OCI-M1 (cell line): Measurements from ENCODE around the gene PDCD11.
"Not testable (repeated sequence)": the region's sequence is repeated elsewhere in the genome, so short reads cannot be mapped to it uniquely, and the experiment has no call there.

Experiments
- DNase-seq: peaks from one replicate; lab custom pipeline; 2025; lab: John Stamatoyannopoulos, UW

PDCD11 gene, protein sequence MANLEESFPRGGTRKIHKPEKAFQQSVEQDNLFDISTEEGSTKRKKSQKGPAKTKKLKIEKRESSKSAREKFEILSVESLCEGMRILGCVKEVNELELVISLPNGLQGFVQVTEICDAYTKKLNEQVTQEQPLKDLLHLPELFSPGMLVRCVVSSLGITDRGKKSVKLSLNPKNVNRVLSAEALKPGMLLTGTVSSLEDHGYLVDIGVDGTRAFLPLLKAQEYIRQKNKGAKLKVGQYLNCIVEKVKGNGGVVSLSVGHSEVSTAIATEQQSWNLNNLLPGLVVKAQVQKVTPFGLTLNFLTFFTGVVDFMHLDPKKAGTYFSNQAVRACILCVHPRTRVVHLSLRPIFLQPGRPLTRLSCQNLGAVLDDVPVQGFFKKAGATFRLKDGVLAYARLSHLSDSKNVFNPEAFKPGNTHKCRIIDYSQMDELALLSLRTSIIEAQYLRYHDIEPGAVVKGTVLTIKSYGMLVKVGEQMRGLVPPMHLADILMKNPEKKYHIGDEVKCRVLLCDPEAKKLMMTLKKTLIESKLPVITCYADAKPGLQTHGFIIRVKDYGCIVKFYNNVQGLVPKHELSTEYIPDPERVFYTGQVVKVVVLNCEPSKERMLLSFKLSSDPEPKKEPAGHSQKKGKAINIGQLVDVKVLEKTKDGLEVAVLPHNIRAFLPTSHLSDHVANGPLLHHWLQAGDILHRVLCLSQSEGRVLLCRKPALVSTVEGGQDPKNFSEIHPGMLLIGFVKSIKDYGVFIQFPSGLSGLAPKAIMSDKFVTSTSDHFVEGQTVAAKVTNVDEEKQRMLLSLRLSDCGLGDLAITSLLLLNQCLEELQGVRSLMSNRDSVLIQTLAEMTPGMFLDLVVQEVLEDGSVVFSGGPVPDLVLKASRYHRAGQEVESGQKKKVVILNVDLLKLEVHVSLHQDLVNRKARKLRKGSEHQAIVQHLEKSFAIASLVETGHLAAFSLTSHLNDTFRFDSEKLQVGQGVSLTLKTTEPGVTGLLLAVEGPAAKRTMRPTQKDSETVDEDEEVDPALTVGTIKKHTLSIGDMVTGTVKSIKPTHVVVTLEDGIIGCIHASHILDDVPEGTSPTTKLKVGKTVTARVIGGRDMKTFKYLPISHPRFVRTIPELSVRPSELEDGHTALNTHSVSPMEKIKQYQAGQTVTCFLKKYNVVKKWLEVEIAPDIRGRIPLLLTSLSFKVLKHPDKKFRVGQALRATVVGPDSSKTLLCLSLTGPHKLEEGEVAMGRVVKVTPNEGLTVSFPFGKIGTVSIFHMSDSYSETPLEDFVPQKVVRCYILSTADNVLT (N-terminal part only)

GRCh38 chr10:103396067-103396788, at the start of gene PDCD11, which contains the start of gene ATP5MK:
Gene PDCD11 (plus strand): TSS chr10:103396626. CDS start chr10:103398427, 1,801 bp downstream.
Gene ATP5MK (minus strand): TSS chr10:103396475. CDS start chr10:103392457, 4,018 bp downstream.
- peak; percentile 99 for DNase-seq

DNA sequence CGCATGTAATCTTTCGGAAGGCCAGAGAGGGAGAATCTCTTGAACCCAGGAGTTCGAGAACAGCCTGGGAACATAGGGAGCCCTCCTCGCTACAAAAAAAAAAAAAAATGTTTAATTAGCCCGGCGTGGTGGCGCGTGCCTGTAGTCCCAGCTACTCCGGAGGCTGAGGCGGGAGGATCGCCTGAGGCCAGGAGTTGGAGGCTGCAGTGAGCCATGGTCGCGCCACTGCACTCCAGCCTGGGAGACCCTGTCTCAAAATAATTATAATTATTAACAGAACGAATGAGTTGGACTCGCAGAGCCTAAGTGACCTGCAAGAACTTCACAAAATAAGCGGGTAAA, 46.3 kb upstream of the PDCD11 start:
- no peak for DNase-seq

DNA sequence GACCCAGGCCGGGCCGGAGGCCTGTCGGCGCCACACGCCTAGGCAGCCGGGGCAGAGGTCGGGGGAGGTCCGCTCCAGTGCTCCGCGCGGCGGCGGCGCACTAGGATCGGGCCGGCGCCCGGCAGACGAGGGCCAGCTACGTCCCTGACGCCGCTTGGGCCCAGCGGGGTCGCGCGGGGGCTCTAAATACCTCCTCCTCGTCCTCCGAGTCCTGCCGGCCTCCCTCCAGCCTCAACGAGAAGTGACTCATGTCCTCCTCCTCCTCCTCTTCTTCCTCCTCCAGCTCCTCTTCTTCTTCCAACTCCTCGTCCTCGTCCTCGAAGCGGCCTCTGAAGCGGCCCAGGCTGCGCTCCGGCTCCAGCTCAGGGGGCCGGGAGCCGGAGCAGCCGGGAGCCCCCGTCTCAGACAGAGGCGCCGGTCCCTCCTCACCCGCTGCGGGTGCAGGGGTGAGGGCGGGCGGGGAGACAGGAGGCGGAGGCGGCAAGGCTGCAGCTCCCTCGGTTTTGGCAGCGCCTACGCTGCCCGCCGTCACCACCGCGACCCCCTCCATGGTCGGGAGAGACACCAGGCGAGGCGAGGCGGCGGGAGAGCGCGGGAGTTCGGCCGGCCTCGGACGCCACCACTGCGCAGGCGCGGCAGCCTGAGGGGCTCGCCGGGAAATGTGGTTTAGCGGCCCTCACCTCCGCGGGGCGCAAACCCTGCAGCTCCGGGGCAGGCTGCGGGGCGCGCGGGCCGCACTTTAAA, 45.7 kb upstream of the PDCD11 start, which contains the start of gene PCGF6:
Gene PCGF6 (minus strand): TSS at position 624 of the 744 bp plus-strand sequence. CDS start 74 bp downstream, at position 550.
- peak; percentile 93 for DNase-seq

DNA sequence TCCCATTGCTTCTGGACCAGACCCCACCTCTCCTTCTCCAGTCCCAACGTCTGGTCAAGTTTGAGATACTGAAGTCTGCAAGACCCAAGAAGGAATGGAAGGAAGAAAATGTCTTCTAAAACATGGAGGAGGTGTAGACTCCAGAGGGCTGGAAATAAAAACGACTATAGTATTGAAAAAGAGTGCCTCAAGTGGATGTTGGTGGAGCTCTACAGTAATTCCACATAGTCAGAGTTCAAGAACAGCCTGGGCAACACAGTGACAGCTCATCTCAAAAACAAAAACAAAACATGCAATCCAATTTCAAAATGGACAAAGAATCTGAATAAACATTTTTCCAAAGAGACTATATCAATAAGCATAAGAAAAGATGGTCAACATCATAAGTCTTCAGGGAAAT, 43.1 kb upstream of the PDCD11 start:
- DNase-seq, result peak; percentile 56

- DNase-seq, result not testable (repeated sequence)
These were observed 41.9 kb upstream of the PDCD11 start for GRCh38 chr10:103354567-103354966.

DNA sequence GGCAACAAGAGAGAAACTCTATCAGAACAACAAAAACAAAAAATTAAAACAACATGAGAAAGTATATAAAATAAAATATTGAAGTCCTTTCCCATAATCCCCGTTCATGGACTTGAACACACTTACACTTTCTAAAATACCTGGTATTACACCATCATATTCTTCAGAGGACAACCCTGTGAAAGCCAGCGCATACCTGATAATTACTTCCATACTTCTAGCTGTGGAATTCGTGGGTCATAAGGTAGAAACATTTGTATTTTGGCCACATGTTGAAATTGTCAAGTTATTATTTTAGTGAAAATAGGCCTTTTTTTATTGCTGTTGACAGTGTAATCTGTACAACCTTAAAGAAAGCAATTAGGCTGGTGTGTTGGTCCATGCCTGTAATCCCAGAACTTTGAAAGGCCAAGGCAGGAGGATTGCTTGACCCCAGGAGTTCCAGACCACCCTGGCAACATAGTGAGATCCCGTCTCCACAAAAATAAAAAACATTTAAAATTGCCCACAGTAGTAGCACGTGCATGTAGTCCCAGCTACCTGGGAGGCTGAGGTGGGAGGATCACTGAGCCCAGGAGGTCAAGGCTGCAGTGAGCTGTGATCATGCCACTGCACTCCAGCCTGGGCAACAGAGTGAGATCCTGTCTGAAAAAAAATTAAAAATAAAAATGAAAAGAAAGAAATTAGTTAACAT, 40.4 kb upstream of the PDCD11 start:
- DNase-seq, result no peak

- not testable (repeated sequence) for DNase-seq
These were observed 36.9 kb upstream of the PDCD11 start for GRCh38 chr10:103359493-103359892.

GRCh38 chr10:103360791-103361190, 35.6 kb upstream of the PDCD11 start:
- DNase-seq, result not testable (repeated sequence)

- no peak for DNase-seq
These were observed 29.0 kb upstream of the PDCD11 start for GRCh38 chr10:103367379-103367781.

DNA sequence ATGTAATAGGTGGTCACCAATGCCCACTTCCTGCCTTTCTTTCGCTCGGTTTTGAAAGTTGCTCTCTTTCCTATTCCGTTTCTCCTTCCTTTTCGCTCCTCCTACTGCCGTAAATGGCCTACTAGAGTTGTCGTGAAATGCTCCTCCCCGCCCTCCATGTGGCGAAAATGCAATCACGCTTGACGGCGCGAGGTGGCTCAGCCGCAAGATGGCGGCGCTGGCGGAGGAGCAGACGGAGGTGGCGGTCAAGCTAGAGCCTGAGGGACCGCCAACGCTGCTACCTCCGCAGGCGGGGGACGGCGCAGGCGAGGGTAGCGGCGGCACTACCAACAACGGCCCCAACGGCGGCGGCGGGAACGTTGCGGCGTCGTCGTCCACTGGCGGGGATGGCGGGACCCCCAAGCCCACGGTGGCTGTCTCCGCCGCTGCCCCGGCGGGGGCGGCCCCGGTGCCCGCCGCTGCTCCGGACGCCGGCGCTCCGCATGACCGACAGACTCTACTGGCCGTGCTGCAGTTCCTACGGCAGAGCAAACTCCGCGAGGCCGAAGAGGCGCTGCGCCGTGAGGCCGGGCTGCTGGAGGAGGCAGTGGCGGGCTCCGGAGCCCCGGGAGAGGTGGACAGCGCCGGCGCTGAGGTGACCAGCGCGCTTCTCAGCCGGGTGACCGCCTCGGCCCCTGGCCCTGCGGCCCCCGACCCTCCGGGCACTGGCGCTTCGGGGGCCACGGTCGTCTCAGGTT, 28.5 kb upstream of the PDCD11 start, which contains the start of gene TAF5:
Gene TAF5 (plus strand): TSS at position 195 of the 737 bp plus-strand sequence. CDS start 14 bp downstream, at position 209.
- DNase-seq, result peak; percentile 98

DNA sequence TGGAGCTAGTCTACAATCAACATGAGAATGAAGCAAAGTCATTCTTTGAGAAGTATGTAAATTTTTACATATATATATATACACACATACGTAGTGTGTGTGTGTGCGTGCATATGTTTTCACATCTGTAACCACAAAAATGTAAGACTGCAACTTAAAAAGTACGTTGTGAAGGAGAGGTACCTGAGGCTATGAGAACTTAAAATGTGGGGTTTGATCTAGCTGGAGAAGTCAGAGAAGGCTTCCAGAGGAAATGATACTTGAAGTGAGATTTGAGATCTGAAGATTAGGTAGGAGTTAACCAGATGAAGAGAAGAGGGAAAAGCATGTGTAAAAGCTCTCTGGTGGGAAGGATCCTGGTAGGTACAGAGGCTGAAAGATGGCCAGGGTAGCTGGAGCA, 22.9 kb upstream of the PDCD11 start:
- DNase-seq, result no peak

GRCh38 chr10:103374263-103374662, 22.2 kb upstream of the PDCD11 start:
- no peak for DNase-seq

- no peak for DNase-seq
These were observed 13.7 kb upstream of the PDCD11 start for GRCh38 chr10:103382769-103383168.

- DNase-seq, result peak; percentile 94
These were observed 2.2 kb upstream of the PDCD11 start for GRCh38 chr10:103394180-103394579.

- peak; percentile 60 for DNase-seq
These were observed 716 bp upstream of the PDCD11 start for GRCh38 chr10:103395754-103396066.

GRCh38 chr10:103396789-103397087, 312 bp downstream of the PDCD11 start:
- no peak for DNase-seq

DNA sequence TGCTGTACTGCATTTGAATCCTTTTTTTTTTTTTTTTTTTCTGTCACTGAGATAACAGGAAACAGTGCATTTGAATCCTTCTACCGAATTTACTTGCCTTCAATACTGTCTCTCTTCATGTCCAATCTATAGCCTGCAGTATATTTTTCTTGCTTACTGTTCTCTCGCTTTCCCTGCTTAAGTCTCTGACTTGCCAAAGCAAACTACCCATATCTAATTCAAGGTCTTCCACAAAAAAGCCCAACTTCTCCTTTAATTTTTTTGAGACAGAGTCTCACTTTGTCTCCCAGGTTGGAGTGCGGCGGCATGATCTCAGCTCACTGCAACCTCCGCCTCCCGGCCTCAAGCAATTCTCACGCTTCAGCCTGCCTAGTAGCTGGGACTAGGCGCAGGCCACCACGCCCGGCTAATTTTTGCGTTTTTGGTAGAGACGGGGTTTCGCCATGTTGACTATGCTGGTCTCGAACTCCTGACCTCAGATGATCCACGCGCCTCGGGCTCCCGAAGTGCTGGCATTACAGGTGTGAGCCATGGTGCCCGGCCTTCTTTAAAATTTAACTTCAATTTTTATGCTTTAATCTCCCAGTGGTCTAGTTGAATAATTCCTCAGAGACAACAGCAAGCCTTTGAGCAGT, 882 bp downstream of the PDCD11 start:
- peak; percentile 35 for DNase-seq

- DNase-seq, result no peak
These were observed 17.1 kb downstream of the PDCD11 start for GRCh38 chr10:103413564-103413963.

DNA sequence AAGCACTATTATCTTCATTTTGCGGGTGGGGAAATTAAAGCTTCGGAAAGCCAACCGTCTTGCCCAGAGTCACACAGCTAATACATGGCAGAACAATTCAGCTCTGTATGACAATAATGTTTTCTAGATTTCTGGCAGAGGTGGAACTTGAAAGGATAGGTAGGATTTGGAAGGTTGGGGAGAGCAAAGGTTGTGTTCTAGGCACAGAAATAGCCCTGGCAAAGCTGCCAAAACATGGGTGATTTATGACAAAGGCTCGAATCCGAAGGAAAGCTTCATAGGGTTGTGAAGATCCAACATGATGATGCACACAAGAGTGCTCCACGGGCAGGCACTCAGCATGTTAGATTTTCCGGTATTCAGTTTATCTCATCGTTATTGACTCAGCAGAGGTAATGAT, 19.2 kb downstream of the PDCD11 start:
- no peak for DNase-seq
